Fibroblast of gingiva (primary cell): ENCODE measurements around the gene PCBP2.

ENCODE experiments used
- DNase-seq: peaks from one replicate; pipeline ENCODE4 v3.0.0-alpha.2; 2011; ENCODE audit warnings: low read depth

The PCBP2 gene

DNA sequence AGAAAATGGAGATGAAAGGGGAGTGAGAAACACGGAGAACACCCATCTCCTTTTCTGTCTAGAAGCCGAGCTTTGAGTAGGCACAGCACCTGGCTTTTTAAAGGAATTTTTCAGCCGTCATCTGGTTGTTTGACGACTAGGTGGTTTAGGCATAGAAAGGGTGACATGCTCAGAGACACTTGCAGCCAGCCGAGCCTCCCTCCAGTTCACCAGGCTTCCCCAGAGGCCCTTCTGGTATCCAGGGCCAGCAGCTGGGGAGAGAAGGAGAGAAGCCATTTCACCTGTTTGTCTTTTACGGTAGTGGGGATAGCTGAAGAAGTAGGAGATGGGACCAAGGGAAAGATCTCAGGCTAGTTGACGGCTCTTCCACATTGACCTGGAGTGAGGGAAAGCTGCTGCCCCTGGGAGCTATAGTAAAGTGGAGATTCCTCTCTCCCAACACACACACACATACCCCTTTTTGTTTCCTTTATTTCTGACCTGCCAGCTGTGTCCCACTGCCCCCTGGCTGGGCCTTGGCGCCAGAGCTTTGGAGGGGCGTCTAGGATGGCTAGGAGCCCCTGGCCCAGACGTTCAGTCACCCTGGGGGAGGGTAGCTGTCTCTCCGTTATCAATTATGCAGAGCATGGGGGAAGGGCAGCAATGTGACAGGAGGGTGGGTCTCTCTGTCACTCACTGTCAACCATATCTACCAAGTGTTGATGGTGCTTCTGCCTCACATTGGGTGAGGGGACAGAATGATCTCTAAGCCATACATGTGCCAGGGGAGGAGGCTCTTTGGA, 41.9 kb downstream of the PCBP2 start:
- no peak for DNase-seq

DNA sequence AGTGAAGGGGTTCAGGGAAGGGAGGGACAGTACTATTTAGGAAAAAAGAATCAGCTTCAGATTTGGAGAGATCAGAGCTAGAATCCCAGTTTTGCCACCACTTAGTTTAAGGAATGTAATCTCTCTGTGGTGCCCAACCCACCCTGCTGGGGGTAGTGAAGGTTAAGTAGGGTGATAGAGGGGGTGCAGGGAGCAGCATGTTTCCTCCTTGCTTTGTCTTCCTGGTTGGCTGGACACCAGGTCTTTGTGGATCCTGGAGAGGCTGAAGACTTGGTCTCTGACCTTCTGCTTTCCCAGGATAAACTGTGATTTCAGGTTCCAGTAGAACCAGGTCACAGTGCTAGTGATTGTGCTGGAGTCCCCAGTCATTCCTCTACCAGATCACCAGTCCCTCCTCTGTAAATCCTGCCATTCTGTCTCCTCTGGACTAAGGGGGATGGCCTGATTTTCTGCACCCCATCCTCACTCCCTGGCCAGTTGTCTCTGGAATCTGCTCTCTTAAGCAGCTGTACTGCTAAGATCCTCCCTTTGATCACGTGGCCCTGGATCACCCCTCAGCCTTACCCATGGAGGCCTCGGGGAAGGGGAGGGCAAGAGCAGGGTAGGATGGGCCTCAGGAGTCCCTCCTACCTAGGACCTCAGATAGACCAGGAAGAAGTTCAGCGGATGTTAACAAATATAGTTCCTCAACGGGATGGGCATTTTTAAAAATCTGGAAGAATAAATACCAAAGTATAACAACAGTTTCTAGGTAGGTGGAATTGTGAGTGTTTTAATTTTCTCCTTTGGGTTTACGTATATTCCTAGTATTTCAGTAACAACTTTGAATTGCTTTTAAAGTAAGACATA, 44.2 kb downstream of the PCBP2 start:
- peak; percentile 79 for DNase-seq

DNA sequence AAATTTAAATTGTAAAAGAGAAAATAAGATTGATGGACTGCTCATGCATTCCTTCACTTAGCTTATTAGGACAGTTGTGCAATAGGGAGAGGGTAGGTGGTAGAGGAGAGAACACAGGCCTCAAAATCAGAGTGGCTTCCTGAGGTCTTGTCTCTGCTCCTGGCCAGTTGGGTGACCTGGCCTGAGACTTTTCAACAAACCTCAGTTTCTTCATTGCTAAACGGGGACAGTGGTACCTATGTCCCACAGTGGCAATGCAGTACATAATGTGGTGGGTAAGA, 44.8 kb downstream of the PCBP2 start:
- DNase-seq = no peak

DNA sequence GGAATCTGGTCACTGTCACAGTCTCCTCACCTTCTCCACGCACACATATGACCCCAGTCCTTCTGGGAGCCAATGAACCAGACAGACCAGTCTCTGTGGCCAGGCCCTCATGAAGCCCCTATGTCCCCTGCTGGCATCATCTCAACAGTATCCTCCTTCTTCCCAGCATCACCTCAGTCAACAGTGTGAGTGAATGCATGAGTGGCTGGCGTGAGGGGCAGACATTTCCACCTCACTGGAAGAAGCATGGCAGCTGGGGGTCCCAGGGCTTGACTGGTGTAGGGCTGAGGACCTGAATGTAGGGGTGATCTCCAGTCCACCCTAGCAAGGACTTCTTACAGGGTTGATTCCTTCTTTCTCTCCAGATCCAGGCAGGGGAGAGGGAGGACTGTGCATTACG, 45.6 kb downstream of the PCBP2 start:
- no peak for DNase-seq

DNA sequence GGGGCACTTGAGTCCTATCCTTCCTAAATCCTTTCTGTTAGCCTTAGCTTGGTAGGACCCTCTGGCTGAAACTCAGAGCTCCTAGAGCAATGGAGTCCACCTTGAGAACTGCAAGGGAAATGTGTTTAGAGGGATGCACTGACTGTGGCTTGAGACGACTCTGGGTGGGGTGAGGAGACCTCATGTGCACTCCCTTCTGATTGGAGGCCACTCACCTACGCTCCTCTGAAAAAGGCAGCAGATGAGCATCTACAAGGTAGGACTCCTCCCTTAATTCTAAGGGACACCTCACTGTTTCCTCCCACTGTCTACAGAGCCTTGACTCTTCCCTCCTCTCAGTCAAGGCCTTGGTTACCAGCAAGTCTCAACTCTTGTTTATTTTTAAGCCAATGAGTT, 46.3 kb downstream of the PCBP2 start:
- DNase-seq = no peak

DNA sequence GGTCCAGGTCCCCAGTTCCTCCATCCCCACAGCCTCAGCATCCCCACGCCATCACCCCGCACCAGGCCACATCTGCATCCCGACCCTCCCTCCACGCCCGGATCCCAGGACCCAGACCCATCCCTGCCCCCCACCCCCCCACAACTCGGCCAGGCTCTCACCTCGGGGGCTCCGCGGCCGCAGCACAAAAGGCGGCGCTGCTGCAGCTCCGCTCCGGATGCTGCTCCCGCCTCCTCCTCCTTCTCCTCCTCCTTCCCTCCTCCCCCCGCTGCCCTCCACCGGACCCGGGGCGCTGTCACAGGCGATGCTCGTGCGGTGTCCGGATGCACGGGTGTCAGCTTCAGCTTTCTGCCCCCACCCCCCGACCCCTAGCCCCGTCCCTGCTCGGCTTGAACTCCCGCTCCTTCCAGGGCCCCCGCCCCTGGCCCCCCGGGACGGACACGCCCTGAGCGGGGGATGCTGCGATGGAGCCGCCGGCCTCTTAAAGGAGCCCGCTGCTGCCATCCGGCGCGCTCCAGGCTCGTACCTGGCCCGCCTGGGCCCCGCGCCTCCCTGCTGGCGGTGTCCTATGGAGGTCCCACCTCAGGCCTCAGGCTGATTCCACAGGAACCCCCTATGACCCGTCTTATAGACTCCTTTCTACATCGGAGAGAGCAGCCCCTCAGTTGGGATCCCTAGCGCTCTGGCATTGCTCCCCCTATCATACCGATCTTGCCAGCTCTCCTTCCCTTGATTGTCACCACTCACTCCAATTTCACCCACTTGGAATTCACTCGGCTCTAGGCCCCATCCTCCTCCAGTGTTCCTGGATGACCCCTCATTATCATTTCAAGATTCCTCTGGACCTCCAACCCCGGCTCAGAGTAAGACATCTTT, 47.6 kb downstream of the PCBP2 start, which contains the start of gene MAP3K12:
TSS of gene MAP3K12 (minus strand) at position 193 of the 876 bp plus-strand sequence. CDS start 12,067 bp downstream, outside the sequence.
- DNase-seq = peak; percentile 76

DNA sequence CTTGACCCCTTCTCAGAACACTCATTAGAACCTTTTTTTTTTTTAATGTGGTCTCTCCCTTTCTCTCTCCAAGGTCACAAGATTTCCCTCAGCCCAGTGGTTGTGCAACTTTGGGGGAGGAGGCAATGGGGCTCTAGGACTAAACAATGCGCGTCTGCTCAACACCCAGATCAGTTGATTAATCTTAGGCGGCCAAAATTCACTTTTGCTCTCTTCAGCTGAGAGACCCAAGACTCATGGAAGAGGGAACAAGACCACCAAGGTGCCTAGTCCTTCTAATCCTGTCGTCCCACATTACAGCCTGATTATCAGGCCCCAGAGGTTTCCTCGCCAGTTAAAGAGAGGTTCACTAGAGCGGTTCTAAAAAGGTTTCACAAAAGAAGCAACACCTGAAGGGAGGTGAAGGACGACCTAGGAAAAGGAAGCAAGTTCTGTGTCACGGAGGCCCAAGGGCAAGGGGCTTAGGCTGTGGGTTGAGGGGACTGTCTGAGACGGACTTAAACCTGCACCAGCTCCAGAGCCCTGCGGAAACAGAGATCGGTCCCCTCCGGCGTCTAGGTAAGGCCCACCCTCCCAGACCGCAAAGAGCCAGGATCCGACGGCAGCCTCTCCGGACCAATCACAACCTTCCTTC, 48.4 kb downstream of the PCBP2 start:
- peak; percentile 90 for DNase-seq

DNA sequence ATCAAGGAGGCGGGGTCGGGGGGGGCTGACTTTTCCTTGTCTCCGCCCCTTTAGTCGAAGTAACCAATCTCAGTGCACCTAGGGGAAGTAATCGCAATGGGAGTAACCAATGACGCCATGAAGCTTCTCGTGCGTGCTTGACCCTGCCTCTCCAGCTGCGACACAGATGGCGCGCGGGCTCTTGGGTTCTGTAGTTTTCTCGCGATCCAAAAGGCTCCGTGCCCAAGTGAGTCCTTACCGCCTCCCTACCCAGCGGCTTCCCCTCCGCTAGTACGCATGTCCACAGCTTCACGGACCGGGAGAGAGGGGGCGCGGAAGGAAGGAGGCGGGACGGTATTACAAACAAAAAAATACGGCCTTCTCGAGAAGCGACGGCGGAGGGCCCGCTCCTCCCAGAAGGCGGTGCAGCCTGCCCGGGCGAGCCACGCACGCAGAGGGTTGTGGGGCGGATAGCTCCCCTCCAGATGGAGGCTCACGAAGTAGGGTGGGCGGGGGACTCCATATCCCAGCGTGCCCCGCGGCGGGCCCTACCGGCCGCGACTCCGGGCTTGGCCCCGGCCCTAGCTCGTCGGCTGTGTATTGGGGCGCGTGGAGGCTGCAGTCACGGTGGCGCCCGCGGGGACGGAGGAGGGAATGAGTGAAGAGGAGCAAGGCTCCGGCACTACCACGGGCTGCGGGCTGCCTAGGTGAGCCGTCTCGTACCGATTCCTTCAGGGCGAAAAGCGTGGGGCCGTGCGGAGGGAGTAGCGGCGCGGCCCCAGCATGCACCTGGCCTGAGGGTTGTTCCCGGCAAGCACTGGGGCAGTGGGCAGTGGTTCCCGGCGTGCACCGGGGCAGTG, 49.1 kb downstream of the PCBP2 start, which contains the start of gene TARBP2:
TSS of gene TARBP2 (plus strand) at position 508 of the 839 bp plus-strand sequence. CDS start at position 634, 126 bp downstream.
- peak; percentile 100 for DNase-seq

DNA sequence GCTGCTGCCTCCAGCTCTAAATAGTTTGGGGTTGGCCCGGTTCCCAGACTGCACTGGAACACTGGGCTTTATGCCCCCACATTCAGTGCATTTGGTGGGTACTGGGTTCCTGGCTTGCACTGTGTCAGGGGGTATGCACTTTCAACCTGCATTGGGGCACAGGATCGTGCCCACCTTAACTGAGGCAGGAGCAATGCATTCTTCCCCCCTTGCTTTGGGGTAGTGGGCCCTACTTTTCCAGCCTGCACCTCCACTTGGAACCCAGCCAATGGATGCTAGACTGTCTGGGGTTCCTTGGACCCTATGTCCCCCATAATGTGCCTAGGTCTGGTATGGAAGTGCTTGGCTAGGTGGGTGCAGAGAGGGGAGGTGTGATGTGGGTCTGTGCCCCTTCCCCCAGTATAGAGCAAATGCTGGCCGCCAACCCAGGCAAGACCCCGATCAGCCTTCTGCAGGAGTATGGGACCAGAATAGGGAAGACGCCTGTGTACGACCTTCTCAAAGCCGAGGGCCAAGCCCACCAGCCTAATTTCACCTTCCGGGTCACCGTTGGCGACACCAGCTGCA, 49.8 kb downstream of the PCBP2 start:
- no peak for DNase-seq

DNA sequence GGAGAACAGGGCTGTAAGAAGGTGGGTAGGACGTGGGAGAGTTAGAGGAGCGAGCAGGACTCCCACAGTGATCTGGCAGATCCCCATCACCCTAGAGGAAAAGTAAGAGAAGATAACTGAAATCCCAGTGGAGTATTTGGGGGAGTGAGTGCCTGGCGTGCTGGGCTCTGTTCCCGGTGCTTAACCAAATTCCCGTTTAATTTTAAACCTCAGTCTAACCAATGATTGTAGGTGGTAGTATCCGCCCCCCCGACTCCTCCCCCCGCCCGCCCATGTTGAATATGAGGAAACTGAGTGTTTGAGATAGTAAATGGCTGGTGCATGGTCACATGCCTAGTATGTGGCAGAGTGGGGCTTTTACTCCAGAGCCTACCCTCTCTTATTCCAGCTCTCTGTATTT, 50.4 kb downstream of the PCBP2 start:
- no peak for DNase-seq

DNA sequence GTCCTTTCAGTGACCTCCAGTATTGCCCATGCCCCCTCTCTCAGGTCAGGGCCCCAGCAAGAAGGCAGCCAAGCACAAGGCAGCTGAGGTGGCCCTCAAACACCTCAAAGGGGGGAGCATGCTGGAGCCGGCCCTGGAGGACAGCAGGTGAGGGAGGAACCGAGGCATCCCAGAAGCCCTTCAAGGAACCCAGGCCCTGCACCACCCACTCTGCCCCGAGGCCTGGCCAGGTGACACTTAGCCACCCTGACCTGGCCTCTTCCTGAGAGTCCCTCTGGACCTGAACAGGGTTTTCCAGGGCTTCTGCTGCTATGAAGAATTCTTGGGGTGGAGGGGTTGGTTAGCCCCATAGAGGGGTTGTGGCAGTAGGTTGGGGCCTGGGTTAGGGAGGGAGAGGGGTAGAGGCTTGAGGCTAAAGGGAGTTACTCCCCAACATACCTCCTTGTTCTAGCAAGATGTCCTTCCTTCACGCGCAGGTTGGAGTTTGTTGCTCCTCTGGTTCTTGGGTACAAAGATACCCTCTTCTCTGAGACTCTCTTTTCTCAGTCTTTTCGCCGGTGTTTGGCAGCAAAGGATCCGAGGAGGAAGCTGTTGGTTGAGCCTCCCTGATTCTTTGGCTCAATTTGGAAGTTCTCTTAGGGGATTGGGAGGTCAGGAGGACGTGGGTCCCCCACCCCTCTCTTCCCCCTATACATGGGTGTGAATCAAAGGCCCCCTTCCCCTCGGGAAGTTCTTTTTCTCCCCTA, 51.3 kb downstream of the PCBP2 start:
- DNase-seq = no peak

DNA sequence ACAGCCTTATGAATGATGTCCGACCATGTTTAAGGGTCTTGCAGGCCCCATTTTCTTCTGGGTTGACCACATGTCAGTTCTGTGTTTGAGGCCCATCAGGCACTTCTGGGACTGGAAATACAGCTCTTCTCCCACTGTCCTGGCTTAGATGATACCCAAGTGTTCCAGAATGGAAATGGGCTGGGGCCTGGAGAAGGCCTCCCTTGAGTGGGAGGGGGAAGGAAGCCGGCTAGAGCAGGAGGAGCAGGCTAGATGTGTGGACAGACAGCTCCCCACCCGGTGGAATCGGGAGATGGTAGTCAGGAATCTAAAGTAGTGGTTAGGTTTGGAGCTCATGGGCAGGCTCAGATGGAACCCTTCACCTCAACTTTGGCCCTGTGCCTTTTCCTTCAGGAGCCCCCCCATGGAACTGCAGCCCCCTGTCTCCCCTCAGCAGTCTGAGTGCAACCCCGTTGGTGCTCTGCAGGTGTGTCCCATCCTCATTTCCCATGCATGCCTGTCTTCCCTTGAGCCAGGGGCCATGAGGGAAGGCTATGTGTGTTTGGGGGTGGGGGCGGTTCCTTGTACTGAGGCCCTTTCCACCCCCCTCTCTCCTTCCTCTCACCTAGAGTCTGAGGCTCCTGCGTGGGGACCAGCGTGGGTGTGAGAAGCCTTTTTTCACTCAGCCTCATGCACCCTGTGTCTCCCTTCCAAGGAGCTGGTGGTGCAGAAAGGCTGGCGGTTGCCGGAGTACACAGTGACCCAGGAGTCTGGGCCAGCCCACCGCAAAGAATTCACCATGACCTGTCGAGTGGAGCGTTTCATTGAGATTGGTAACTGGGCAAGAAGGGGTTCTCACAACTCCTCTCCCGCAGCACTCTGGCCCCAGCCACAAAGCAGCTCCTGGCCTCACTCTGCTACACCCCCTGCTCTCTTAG, 52.4 kb downstream of the PCBP2 start:
- DNase-seq = no peak

DNA sequence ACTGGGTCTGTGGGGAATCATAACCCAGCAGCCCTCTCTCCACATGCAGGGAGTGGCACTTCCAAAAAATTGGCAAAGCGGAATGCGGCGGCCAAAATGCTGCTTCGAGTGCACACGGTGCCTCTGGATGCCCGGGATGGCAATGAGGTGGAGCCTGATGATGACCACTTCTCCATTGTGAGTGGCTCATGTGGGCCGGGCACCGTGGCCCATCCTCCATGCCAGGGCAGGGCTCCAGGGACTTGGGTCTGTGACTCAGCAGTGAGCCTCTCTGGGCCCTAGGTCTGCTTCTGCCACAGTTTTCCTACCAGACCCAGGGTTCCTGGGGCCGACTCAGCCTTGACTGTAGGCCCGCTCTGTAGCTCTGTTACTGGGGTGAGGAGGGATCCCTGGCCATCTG, 53.2 kb downstream of the PCBP2 start:
- DNase-seq = peak; percentile 83

DNA sequence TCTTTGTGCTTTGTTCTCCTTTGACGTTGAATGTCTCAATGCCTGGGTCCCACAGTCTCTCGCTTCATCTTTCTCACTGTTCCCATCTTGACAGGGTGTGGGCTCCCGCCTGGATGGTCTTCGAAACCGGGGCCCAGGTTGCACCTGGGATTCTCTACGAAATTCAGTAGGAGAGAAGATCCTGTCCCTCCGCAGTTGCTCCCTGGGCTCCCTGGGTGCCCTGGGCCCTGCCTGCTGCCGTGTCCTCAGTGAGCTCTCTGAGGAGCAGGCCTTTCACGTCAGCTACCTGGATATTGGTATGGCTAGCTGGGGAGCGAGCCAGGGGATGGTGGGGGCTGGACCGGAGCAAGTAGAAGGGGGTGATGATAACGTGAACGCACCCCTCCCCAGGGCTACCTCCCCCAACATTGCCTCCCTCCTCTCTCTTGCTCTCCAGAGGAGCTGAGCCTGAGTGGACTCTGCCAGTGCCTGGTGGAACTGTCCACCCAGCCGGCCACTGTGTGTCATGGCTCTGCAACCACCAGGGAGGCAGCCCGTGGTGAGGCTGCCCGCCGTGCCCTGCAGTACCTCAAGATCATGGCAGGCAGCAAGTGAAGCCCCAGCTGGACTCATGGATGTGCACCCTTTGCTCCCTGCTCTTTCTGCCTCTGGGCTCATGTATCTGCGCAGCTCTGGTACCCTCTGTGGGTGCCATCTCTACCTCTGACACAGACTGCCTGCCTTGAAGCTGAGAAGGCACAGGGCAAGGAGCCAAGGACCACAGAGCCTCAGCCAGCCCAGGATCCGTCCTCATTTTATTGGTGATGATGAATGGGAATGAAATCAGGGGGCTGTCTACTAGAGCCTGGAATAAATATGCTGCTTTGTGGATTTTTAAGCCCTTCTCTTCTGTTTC, 53.9 kb downstream of the PCBP2 start:
- no peak for DNase-seq

DNA sequence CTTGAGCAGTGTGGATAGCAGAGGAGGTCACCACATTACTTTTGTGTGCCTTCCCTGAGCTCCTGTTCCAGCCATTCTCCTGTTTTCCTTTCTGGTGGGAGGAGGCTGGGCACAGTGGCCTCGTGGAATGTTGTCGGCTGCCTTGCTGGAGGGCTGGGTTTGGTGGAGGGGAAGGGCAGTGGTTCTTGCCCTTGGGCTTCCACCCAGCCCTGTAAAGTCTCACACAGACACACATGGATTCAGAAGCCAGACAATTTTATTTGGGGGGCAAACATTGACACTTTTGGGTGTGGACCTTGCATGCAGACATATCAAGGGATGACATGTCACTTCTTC, 54.5 kb downstream of the PCBP2 start:
- DNase-seq = no peak

DNA sequence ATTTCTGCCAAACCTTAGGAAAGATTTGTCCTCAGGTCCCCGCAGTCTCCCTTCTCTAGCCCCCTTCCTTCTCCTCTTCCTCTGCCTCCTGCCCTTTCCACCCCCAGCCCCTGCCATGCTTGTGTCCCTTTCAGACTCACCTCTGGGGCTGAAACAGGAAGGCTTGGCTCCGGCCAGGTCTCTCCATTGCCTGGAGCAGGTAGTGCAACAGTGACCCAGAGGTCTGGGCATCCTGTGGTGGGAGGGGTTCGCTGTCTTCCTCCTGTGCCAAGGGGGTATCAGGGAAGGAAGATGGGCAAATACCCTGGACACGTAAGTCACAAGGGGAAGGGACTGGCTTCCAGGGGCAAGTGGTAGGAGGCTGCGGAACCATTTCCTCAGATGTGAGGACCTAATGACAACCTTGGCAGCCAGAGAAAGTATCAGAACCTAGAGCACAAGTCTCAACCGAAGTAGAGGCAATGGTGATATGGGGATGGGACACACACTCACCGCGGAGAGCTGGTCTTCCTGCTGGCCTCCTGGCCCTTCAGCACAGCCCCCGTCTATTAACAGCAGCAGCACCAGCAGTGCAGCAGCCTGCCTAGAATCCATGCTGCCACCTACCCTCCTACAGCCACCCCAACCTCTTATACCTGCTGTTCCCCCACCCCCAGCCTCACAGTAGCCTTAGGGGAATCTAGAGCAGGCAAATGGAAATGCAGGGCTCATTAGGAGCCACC, 55.1 kb downstream of the PCBP2 start, which contains the start of gene NPFF:
TSS of gene NPFF (minus strand) at position 604 of the 722 bp plus-strand sequence. CDS start at position 594, 10 bp downstream.
- DNase-seq = no peak

DNA sequence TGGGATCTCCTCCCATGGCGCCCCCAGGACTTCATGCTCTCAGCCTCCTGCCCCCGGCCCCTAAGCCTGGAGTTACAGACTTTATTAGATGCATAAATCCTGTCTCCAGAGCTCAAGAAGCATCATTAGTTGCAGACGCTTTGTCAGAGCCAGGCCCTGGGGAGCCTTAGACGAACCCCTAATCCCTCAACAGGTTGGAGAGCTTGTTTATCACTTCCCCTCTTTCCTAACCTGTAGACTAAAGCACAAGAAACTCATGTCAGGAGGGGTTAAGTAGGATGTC, 55.6 kb downstream of the PCBP2 start:
- DNase-seq = no peak
